ENCODE results near the gene SLC35A3. TPM values are rescaled to one million over a fixed set of nuclear protein-coding genes. Genes with fewer than 3 reads are reported as not detected.
"Not testable (repeated sequence)": the region's sequence is repeated elsewhere in the genome, so short reads cannot be mapped to it uniquely, and the experiment has no call there.

SLC35A3 gene
- total RNA-seq, 1 experiment from 2014 or later: 21.6 TPM

DNA sequence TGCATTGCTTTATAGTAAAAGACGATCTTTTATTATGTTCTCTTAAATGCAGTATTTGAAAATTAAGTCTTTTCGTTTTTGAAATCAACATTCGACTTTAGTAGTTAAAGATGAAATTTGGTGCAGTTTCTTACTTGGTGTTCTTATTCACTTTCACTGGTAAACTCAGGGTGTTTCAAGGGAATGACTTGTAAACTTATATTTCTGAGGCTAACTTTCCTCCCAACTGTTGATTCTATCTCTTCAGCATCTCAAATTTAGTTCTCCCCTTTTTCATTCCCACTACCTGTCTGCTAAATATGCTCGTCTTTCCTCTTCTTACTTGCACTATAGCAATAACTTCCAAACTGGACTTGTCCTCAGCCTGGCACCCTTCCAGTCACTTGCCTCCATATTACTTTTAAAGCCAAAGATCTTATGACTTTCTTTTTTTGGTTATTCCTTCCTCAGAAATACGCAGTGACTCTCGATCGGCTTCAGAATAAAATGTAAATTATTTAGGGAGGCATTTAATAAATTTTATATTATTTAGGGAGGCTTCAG, 988 bp downstream of the SLC35A3 start:
- Histone ChIP-seq H4K20me1 (ENCODE audit: insufficient read depth) (no peaks in the 10 kb centered on the region), H3K36me3 (ENCODE audit: control insufficient read depth in 1 of 2, insufficient read depth in 2 of 2, low read length in 2 of 2) (no peaks in the 10 kb centered on the region; a peak in 1 of 4 replicates), H2AFZ (ENCODE audit: low read depth, low read length, poor library complexity, severe bottlenecking) (no peak overlapping the region), H3K27me3 (ENCODE audit: insufficient read depth, low read length) (no peaks in the 10 kb centered on the region), H3K79me2 (ENCODE audit: insufficient read depth, low read length) (peaks cover 41% of the 10 kb centered on the region), H3K27ac (ENCODE audit: low read depth, low read length) (peak overlapping the region; percentile 74), H3K9me2 (ENCODE audit: insufficient read depth) (no peaks in the 10 kb centered on the region), H3K4me3 (replicated peaks in 1 of 2; ENCODE audit: low read depth in 1 of 2, low read length in 2 of 2) (peak overlapping the region; percentile 59 to 65), H3K4me1 (ENCODE audit: control insufficient read depth in 1 of 2, insufficient read depth in 2 of 2, low read length in 2 of 2) (peaks cover 10 to 28% of the 10 kb centered on the region in 2 experiments), H3K4me2 (ENCODE audit: low read length) (peak overlapping the region; percentile 83), H3K9me3 (ENCODE audit: control insufficient read depth in 1 of 2, insufficient read depth in 1 of 2, low read depth in 1 of 2, low read length in 2 of 2) (no peaks in the 10 kb centered on the region), H3K9ac (ENCODE audit: low read length) (peak overlapping the region; percentile 65)
- no peak for ATAC-seq
- RAD21 ChIA-PET (ENCODE audit: low non-redundant PET in 1 of 2, low total read pairs in 2 of 2, uncharacterized antibody in 2 of 2, unreplicated experiment in 2 of 2): no interaction called here
- TF ChIP-seq YY1 (IDR thresholded peaks at IDR 0.05; ENCODE audit: extremely low read depth, insufficient replicate concordance, low read depth, low read length): peak; percentile 43
- TF ChIP-seq SP1 (IDR thresholded peaks at IDR 0.05; ENCODE audit: low read depth): no peak
- POLR2A ChIA-PET: interaction anchor here (1.1 kb wide), 1 partner anchor 27 kb away, joined by 4 read pairs; no protein-coding TSS in a partner anchor
- peak; percentile 15 for DNase-seq (ENCODE audit: low read depth, low spot score)
- CTCF ChIA-PET: no interaction called here
- BruUV-seq (replicated peaks): no TSS peak
- intact Hi-C loops (cut with micrococcal nuclease): loop anchor here (5.0 to 10.0 kb wide), 2 partner anchors 162 to 384 kb away; partner anchors contain the start of genes CDC14A, SASS6 and TRMT13

GRCh38 chr1:99972066-99972465, 2.3 kb downstream of the SLC35A3 start:
- DNase-seq (ENCODE audit: low read depth, low spot score); CTCF ChIA-PET; ATAC-seq; H3K36me3 ChIP-seq (ENCODE audit: control insufficient read depth in 1 of 2, insufficient read depth in 2 of 2, low read length in 2 of 2); H3K27me3 ChIP-seq (ENCODE audit: insufficient read depth, low read length); POLR2A ChIA-PET; H2AFZ ChIP-seq (ENCODE audit: low read depth, low read length, poor library complexity, severe bottlenecking); H3K27ac ChIP-seq (ENCODE audit: low read depth, low read length); H3K9ac ChIP-seq (ENCODE audit: low read length); H3K9me3 ChIP-seq (ENCODE audit: control insufficient read depth in 1 of 2, insufficient read depth in 1 of 2, low read depth in 1 of 2, low read length in 2 of 2); H3K9me2 ChIP-seq (ENCODE audit: insufficient read depth); RAD21 ChIA-PET (ENCODE audit: low non-redundant PET in 1 of 2, low total read pairs in 2 of 2, uncharacterized antibody in 2 of 2, unreplicated experiment in 2 of 2); BruUV-seq (replicated peaks); H4K20me1 ChIP-seq (ENCODE audit: insufficient read depth): not testable (repeated sequence)
- H3K4me3 ChIP-seq (replicated peaks in 1 of 2; ENCODE audit: low read depth in 1 of 2, low read length in 2 of 2): 0 out of 4 replicates have a peak overlapping the region, but pooled peaks of 1 of the 2 experiments have one; percentile 65
- H3K4me2 ChIP-seq (ENCODE audit: low read length): peak overlapping the region; percentile 83
- H3K4me1 ChIP-seq (ENCODE audit: control insufficient read depth in 1 of 2, insufficient read depth in 2 of 2, low read length in 2 of 2): peaks cover 10 to 28% of the 10 kb centered on the region in 2 experiments
- peaks cover 41% of the 10 kb centered on the region for H3K79me2 ChIP-seq (ENCODE audit: insufficient read depth, low read length)
- intact Hi-C loops (cut with micrococcal nuclease): loop anchor here (5.0 to 10.0 kb wide), 2 partner anchors 160 to 383 kb away; partner anchors contain the start of genes CDC14A, SASS6 and TRMT13
